ENCODE data around the gene AGRP. TPM values are rescaled to one million over a fixed set of nuclear protein-coding genes. Genes with fewer than 3 reads are reported as not detected.

AGRP gene
- total RNA-seq, 4 donors from 2014 or later: not detected

GRCh38 chr16:67458121-67458641, 25.2 kb downstream of the AGRP start:
- Histone ChIP-seq H3K4me3 (no peak overlapping the region), H3K27ac (replicated peaks in 1 of 4) (peak overlapping the region; percentile 52 to 70 (median 67)), H3K36me3 (peaks cover 2 to 17% (median 12%) of the 10 kb centered on the region in 4 donors), H3K4me1 (peaks cover 62 to 93% (median 79%) of the 10 kb centered on the region in 4 donors), H3K9me3 (no peaks in the 10 kb centered on the region), H3K27me3 (no peaks in the 10 kb centered on the region)
- intact Hi-C loops (cut with DNase I): no loop called here
- 76% methylated on average over 6 of the region's 6 CpGs for WGBS
- DNase-seq (ENCODE audit: extremely low spot score): no peak
- TF ChIP-seq CTCF (IDR thresholded peaks at IDR 0.05) (no peak), POLR2AphosphoS5 (IDR thresholded peaks at IDR 0.05) (no peak), EP300 (IDR thresholded peaks at IDR 0.05) (no peak), POLR2A (IDR thresholded peaks at IDR 0.05; ENCODE audit: low read depth) (no peak)

- WGBS: 85% methylated on average over 5 of the region's 7 CpGs
- intact Hi-C loops (cut with DNase I): no loop called here
Measured at GRCh38 chr16:67457611-67458010, 25.7 kb downstream of the AGRP start.

DNA sequence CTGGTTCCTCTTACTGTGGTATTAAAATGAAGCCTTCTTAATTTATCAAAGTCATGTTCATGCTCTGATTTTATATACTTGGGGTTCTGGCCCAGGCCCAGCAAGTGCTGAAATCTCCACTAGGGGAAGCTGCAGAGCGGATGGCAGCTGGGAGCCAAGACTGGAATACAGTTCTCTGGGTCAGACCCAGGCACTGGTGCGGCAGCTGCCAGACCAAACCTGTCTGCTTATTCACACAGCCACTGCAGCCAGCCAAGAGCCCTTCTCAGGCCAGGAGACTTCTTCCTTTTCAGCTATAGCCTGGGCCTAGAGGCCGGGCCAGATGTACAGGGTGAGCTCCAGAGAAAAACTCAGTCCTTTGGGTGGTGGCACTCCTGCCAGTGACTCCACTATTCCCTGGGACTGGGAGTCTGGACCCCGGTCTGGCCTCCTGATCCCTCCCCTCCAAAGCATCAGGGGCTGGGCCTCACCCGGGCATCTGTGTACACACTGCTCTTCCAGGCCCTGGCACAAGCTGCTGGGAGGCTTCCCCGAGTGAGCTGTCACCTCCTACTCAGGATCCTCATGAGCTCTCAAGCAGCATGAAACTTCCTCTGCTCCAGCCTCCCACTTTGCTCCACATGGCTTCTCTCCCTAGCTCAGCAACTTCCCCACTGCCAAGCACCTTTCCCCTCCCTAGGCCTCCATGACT, 26.8 kb downstream of the AGRP start:
- 58% methylated on average over 2 of the region's 6 CpGs for WGBS
- Histone ChIP-seq H3K27ac (replicated peaks in 1 of 4) (peak overlapping the region; percentile 52 to 70 (median 66)), H3K4me1 (peaks cover 57 to 87% (median 75%) of the 10 kb centered on the region in 4 donors), H3K4me3 (no peak overlapping the region), H3K36me3 (peaks cover 6 to 29% (median 28%) of the 10 kb centered on the region in 4 donors), H3K27me3 (no peaks in the 10 kb centered on the region), H3K9me3 (no peaks in the 10 kb centered on the region)
- TF ChIP-seq EP300 (IDR thresholded peaks at IDR 0.05) (no peak), POLR2AphosphoS5 (IDR thresholded peaks at IDR 0.05) (peak; percentile 42 to 57), CTCF (IDR thresholded peaks at IDR 0.05) (peak; percentile 54 to 72 (median 61)), POLR2A (IDR thresholded peaks at IDR 0.05; ENCODE audit: low read depth) (no peak)
- intact Hi-C loops (cut with DNase I): no loop called here
- no peak for DNase-seq (ENCODE audit: extremely low spot score)

More at GRCh38 chr16:67457611-67458010, 25.7 kb downstream of the AGRP start:
- H3K4me3 ChIP-seq: no peak overlapping the region
- H3K27ac ChIP-seq (replicated peaks in 1 of 4): peak overlapping the region; percentile 52 to 70 (median 67)
- H3K9me3 ChIP-seq: no peaks in the 10 kb centered on the region
- peaks cover 62 to 88% (median 76%) of the 10 kb centered on the region in 4 donors for H3K4me1 ChIP-seq
- no peaks in the 10 kb centered on the region for H3K27me3 ChIP-seq
- no peak for DNase-seq (ENCODE audit: extremely low spot score)
- TF ChIP-seq POLR2A (IDR thresholded peaks at IDR 0.05; ENCODE audit: low read depth): no peak
- TF ChIP-seq POLR2AphosphoS5 (IDR thresholded peaks at IDR 0.05): no peak
- no peak for TF ChIP-seq CTCF (IDR thresholded peaks at IDR 0.05)
- no peak for TF ChIP-seq EP300 (IDR thresholded peaks at IDR 0.05)
- peaks cover 6 to 23% (median 17%) of the 10 kb centered on the region in 4 donors for H3K36me3 ChIP-seq

DNA sequence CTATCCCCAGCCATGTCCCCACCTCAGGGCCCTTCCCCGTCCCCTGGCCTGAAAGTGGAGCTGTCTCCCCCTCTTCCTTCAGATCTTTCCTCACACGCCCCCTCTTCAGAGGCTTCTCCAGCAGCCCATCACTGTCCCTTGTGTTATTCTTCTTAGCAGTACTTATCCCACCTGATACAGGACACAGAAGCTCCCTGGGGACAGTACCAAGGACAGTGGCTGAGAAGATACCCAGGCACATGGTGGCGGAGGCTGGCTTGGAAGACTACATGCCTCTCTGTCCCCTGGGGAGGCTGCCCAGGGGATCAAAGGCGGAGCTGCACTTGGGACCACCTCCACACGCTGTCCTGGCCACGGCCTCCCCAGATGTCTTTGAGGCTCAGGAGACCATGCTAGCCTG, 28.5 kb downstream of the AGRP start:
- TF ChIP-seq CTCF (IDR thresholded peaks at IDR 0.05) (no peak), POLR2A (IDR thresholded peaks at IDR 0.05; ENCODE audit: low read depth) (no peak), EP300 (IDR thresholded peaks at IDR 0.05) (no peak), POLR2AphosphoS5 (IDR thresholded peaks at IDR 0.05) (no peak)
- WGBS: 88% methylated on average over 2 of the region's 6 CpGs

More for the DNA sequence above, 28.5 kb downstream of the AGRP start:
- Histone ChIP-seq H3K36me3 (peaks cover 6 to 38% (median 33%) of the 10 kb centered on the region in 4 donors), H3K4me1 (peaks cover 53 to 87% (median 73%) of the 10 kb centered on the region in 4 donors), H3K27ac (replicated peaks in 1 of 4) (no peak overlapping the region), H3K9me3 (no peaks in the 10 kb centered on the region), H3K27me3 (no peaks in the 10 kb centered on the region), H3K4me3 (no peak overlapping the region)
- no peak for DNase-seq (ENCODE audit: extremely low spot score)
- intact Hi-C loops (cut with DNase I): no loop called here
